ENCODE results near the gene INPP5A. TPM values are rescaled to one million over a fixed set of nuclear protein-coding genes. Genes with fewer than 3 reads are reported as not detected.

INPP5A gene
- total and polyA plus RNA-seq, 10 of the 15 experiments (the other 5 are each of a cell fraction or from before 2014, with no cell fraction given): 0.52 to 15.0 (median 6.3) TPM

DNA sequence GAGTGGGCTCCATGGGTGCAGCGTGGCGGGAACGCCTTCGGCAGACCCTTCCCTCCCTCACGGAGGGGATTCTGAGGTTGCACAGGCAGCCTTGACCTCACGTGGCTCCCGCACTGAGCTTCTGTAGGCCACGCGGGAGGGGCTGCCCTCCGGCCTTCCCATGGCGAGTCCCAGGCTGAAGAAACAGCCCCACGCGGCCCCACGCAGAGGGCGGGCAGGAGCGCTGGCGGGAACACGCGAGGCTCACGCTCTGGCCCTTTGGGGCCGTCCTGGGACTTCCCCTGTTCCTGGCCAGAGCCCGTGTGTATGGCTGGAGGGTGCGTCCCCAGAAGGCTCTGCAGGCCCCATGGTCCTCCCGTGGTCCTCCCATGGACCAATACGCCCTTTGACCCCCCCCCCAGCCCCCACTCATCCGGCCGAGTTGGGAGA lies 270.0 kb downstream of the INPP5A start (continued):
- TF ChIP-seq, protein P1, sequence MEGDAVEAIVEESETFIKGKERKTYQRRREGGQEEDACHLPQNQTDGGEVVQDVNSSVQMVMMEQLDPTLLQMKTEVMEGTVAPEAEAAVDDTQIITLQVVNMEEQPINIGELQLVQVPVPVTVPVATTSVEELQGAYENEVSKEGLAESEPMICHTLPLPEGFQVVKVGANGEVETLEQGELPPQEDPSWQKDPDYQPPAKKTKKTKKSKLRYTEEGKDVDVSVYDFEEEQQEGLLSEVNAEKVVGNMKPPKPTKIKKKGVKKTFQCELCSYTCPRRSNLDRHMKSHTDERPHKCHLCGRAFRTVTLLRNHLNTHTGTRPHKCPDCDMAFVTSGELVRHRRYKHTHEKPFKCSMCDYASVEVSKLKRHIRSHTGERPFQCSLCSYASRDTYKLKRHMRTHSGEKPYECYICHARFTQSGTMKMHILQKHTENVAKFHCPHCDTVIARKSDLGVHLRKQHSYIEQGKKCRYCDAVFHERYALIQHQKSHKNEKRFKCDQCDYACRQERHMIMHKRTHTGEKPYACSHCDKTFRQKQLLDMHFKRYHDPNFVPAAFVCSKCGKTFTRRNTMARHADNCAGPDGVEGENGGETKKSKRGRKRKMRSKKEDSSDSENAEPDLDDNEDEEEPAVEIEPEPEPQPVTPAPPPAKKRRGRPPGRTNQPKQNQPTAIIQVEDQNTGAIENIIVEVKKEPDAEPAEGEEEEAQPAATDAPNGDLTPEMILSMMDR (IDR thresholded peaks at IDR 0.05 in 2 of 3, conservative IDR thresholded peaks at IDR 0.05 in 1 of 3; ENCODE audit: control insufficient read depth in 2 of 3, extremely low read depth in 1 of 3, insufficient read depth in 1 of 3, low read depth in 3 of 3, low read length in 3 of 3): no peak
- no peak for TF ChIP-seq MYC (IDR thresholded peaks at IDR 0.05; ENCODE audit: insufficient read depth, insufficient read length, insufficient replicate concordance, low read length, severe bottlenecking)

DNA sequence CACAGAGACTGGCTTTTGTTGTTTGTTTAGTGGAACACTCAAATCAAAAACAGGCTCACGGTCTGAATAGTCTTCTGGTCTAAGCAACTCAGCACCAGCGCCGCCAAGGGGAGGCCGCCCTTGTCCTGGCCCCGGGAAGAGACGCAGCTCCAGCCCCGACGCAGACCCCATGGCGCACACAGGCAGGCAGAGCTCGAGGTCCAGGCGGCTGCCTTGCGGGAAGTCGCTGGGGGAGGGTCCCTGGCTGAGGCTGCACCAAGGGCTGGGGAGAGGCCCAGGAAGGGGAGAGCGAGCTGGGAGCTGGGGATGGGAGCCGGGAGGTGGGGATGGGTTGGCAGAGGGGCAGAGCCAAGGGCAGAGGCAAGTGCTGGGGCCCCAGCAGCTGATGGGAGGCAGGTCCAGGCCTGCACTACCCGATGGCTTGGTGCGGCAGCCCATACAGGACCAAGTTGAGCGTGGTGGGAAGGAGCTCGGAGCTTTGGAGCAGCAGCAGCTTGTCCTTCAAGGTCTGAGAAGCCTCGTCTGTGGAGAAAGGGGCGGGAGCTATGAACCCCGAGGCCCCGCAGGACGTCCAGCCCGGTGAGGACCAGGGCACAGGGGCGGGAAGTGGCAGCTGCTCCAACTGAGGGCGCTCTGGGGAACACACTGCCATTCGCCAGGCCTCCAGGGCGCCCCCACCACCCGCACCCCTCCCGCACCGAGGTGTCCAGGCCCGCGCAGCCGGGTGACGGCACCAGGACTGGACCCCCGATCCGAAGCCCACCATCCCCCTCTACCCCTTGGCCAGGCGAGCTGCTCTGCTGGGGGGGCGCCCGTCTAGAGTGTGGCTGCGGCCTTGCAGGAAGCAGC lies 271.0 kb downstream of the INPP5A start:
- H3K4me1 ChIP-seq (ENCODE audit: control insufficient read depth, insufficient read depth, low read length): no peaks in the 10 kb centered on the region
- no peaks in the 10 kb centered on the region for H3K79me2 ChIP-seq (ENCODE audit: control insufficient read depth, insufficient read depth, low read length)
- BruUV-seq (replicated peaks): no TSS peak
- no peaks in the 10 kb centered on the region for H3K27me3 ChIP-seq (replicated peaks in 1 of 2; ENCODE audit: control insufficient read depth in 2 of 2, insufficient read depth in 2 of 2, low read length in 1 of 2)
- no peaks in the 10 kb centered on the region; the same call in 2 of the 3 replicates for H3K9me3 ChIP-seq (replicated peaks; ENCODE audit: control insufficient read depth, insufficient read depth, low read length)
- H3K36me3 ChIP-seq (ENCODE audit: control insufficient read depth in 2 of 2, insufficient read depth in 2 of 2, low read length in 1 of 2): no peaks in the 10 kb centered on the region
- no peaks in the 10 kb centered on the region for H4K20me1 ChIP-seq (ENCODE audit: control insufficient read depth, insufficient read depth)
- WGBS (ENCODE audit: insufficient coverage, insufficient replicate concordance, low lambda C conversion rate, missing lambda C conversion rate): 53% methylated on average over 30 of the region's 42 CpGs
- H3K4me2 ChIP-seq (ENCODE audit: control insufficient read depth, insufficient read depth): no peak overlapping the region
- FAIRE-seq (no peak), DNase-seq (ENCODE audit: low read depth, low spot score) (no peak), ATAC-seq (no peak)
- H3K9ac ChIP-seq (ENCODE audit: control insufficient read depth, insufficient read depth, low read length): no peak overlapping the region
- ChIA-PET POLR2A (no interaction called here), SMC1A (ENCODE audit: uncharacterized antibody, unreplicated experiment) (no interaction called here), RAD21 (ENCODE audit: unreplicated experiment) (no interaction called here), CTCF (no interaction called here)
- no peak overlapping the region for H2AFZ ChIP-seq (ENCODE audit: control insufficient read depth, low read depth, low read length)
- H3K4me3 ChIP-seq: no peak overlapping the region
- in situ Hi-C loops (cut with MboI): no loop called here
- no peak overlapping the region for H3K27ac ChIP-seq (ENCODE audit: control insufficient read depth, insufficient read depth)
- intact Hi-C loops (cut with micrococcal nuclease; ENCODE audit: unreplicated experiment): no loop called here
- TF ChIP-seq RB1 (IDR thresholded peaks at IDR 0.05; ENCODE audit: borderline replicate concordance) (no peak), BRCA1 (IDR thresholded peaks at IDR 0.05; ENCODE audit: low read depth, low read length) (no peak), CHD1 (IDR thresholded peaks at IDR 0.05; ENCODE audit: low read depth, low read length) (no peak), SUZ12 (IDR thresholded peaks at IDR 0.05; ENCODE audit: unreplicated experiment) (no peak), RELA (IDR thresholded peaks at IDR 0.05; ENCODE audit: borderline replicate concordance, partially characterized antibody) (no peak), IKZF2 (IDR thresholded peaks at IDR 0.05) (no peak), E2F8 (IDR thresholded peaks at IDR 0.05; ENCODE audit: low read depth, partially characterized antibody) (no peak), ZZZ3 (IDR thresholded peaks at IDR 0.05; ENCODE audit: control insufficient read depth, insufficient read length, low read depth) (no peak), ZNF622 (IDR thresholded peaks at IDR 0.05) (no peak)
- TF ChIP-seq, protein P2, sequence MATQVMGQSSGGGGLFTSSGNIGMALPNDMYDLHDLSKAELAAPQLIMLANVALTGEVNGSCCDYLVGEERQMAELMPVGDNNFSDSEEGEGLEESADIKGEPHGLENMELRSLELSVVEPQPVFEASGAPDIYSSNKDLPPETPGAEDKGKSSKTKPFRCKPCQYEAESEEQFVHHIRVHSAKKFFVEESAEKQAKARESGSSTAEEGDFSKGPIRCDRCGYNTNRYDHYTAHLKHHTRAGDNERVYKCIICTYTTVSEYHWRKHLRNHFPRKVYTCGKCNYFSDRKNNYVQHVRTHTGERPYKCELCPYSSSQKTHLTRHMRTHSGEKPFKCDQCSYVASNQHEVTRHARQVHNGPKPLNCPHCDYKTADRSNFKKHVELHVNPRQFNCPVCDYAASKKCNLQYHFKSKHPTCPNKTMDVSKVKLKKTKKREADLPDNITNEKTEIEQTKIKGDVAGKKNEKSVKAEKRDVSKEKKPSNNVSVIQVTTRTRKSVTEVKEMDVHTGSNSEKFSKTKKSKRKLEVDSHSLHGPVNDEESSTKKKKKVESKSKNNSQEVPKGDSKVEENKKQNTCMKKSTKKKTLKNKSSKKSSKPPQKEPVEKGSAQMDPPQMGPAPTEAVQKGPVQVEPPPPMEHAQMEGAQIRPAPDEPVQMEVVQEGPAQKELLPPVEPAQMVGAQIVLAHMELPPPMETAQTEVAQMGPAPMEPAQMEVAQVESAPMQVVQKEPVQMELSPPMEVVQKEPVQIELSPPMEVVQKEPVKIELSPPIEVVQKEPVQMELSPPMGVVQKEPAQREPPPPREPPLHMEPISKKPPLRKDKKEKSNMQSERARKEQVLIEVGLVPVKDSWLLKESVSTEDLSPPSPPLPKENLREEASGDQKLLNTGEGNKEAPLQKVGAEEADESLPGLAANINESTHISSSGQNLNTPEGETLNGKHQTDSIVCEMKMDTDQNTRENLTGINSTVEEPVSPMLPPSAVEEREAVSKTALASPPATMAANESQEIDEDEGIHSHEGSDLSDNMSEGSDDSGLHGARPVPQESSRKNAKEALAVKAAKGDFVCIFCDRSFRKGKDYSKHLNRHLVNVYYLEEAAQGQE (IDR thresholded peaks at IDR 0.05; ENCODE audit: low read depth, low read length): no peak

Measured in GM12878 (cell line).